Ishikawa (cell line): Measurements from ENCODE around the gene C1orf87.

ENCODE experiments used
- FOXM1 ChIP-seq: IDR thresholded peaks from 2 replicates; pipeline ENCODE4 v1.6.1; 2012; ENCODE audit warnings: low read depth, borderline replicate concordance
- TAF1 ChIP-seq: IDR thresholded peaks from 2 replicates; pipeline ENCODE4 v1.6.1; 2012; ENCODE audit warnings: low read depth, mild to moderate bottlenecking
- TCF12 ChIP-seq: IDR thresholded peaks from 2 replicates; pipeline ENCODE4 v1.6.1; 2012; ENCODE audit warnings: low read depth

DNA sequence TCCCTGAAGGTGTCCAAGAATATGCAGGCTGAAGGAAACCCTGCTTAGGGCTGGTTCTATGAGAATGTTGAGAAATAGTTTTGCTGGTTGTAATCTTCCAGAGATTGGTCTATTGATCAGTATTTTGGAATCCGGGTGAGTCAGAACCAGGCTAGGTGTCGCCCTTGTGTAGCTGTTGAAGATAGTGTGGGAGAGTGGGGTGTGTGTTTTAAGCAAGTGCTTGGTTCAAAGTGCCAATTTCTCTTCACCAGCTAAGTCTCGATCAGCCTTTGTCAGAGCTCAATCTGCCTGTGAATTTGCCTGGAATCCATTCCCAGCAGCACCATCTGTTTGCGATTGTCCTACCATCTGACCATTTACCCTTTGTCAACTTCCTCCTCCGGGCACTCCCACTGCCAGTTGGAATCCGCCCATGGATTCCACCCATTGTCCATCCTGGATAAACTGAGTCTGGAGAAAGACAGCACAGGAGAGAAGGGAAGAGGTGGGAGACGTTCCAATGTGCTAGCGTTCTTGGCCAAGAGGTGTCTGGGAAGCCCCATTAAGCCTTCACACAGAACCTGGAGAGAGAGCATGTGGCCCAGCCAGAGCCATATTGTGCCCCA is 87.6 kb downstream of the C1orf87 start:
- TF ChIP-seq FOXM1 (no peak), TCF12 (no peak), TAF1 (no peak)
